Measurements from ENCODE around the gene CRAMP1.
"Not testable (repeated sequence)": the region's sequence is repeated elsewhere in the genome, so short reads cannot be mapped to it uniquely, and the experiment has no call there.

The CRAMP1 gene

GRCh38 chr16:1612320-1613111 is at the start of gene CRAMP1:
CRAMP1 (plus strand) TSS chr16:1612360; CDS start chr16:1614640, 2,280 bp downstream.
- DNase-seq, result no peak

GRCh38 chr16:1563786-1564185 is 48.4 kb upstream of the CRAMP1 start:
- DNase-seq, result no peak

- DNase-seq, result no peak
Observed at GRCh38 chr16:1564325-1564724, 47.8 kb upstream of the CRAMP1 start.

GRCh38 chr16:1565083-1565805 is 46.9 kb upstream of the CRAMP1 start:
- no peak for DNase-seq

- no peak for DNase-seq
Observed at GRCh38 chr16:1567988-1568387, 44.2 kb upstream of the CRAMP1 start.

- no peak for DNase-seq
Observed at GRCh38 chr16:1571012-1571671, 41.0 kb upstream of the CRAMP1 start.

- DNase-seq, result no peak
Observed at GRCh38 chr16:1572673-1573072, 39.5 kb upstream of the CRAMP1 start.

GRCh38 chr16:1573301-1573700 is 38.9 kb upstream of the CRAMP1 start:
- DNase-seq, result no peak

GRCh38 chr16:1575578-1575977 is 36.6 kb upstream of the CRAMP1 start:
- no peak for DNase-seq

GRCh38 chr16:1579214-1579613 is 32.9 kb upstream of the CRAMP1 start:
- DNase-seq, result no peak

- no peak for DNase-seq
Observed at GRCh38 chr16:1580256-1580655, 31.9 kb upstream of the CRAMP1 start.

GRCh38 chr16:1580956-1581355 is 31.2 kb upstream of the CRAMP1 start:
- DNase-seq, result no peak

GRCh38 chr16:1581804-1582203 is 30.4 kb upstream of the CRAMP1 start:
- no peak for DNase-seq

- DNase-seq, result no peak
Observed at GRCh38 chr16:1583180-1583579, 29.0 kb upstream of the CRAMP1 start.

- DNase-seq, result no peak
Observed at GRCh38 chr16:1584926-1585484, 27.2 kb upstream of the CRAMP1 start.

- DNase-seq, result no peak
Observed at GRCh38 chr16:1590366-1590765, 21.8 kb upstream of the CRAMP1 start.

GRCh38 chr16:1590930-1591705 is 21.0 kb upstream of the CRAMP1 start:
- no peak for DNase-seq

GRCh38 chr16:1592446-1592845 is 19.7 kb upstream of the CRAMP1 start:
- no peak for DNase-seq

- DNase-seq, result not testable (repeated sequence)
Observed at GRCh38 chr16:1595511-1595910, 16.6 kb upstream of the CRAMP1 start.

GRCh38 chr16:1596516-1596915 is 15.6 kb upstream of the CRAMP1 start:
- no peak for DNase-seq

- DNase-seq, result no peak
Observed at GRCh38 chr16:1597154-1597553, 15.0 kb upstream of the CRAMP1 start.

- no peak for DNase-seq
Observed at GRCh38 chr16:1601031-1601430, 11.1 kb upstream of the CRAMP1 start.

- DNase-seq, result no peak
Observed at GRCh38 chr16:1601489-1601888, 10.7 kb upstream of the CRAMP1 start.

Data from activated gamma-delta T cell treated with Interleukin-2 at 50 U/mL for 16 hours (primary cell).